GM19438 (cell line): ENCODE results near the gene NCF2.
"Not testable (repeated sequence)": the region's sequence is repeated elsewhere in the genome, so short reads cannot be mapped to it uniquely, and the experiment has no call there.

Source experiments
- ATAC-seq: cut with Tn5 transposase; IDR thresholded peaks from one replicate; pipeline ENCODE4 v1.9.1; 2021; ENCODE audit warnings: low read depth; ENCODE audit not compliant: unreplicated experiment

Gene NCF2

GRCh38 chr1:183612975-183613374 is 22.7 kb upstream of the NCF2 start:
- not testable (repeated sequence) for ATAC-seq

GRCh38 chr1:183612407-183612806 is 22.1 kb upstream of the NCF2 start:
- ATAC-seq = no peak

GRCh38 chr1:183611021-183611420 is 20.8 kb upstream of the NCF2 start:
- no peak for ATAC-seq

GRCh38 chr1:183609759-183610452 is 19.6 kb upstream of the NCF2 start:
- no peak for ATAC-seq

- peak; percentile 39 for ATAC-seq
These were observed 19.1 kb upstream of the NCF2 start for GRCh38 chr1:183609313-183609712.

GRCh38 chr1:183607322-183607980 is 17.2 kb upstream of the NCF2 start:
- peak; percentile 49 for ATAC-seq

- no peak for ATAC-seq
These were observed 15.6 kb upstream of the NCF2 start for GRCh38 chr1:183605904-183606303.

- ATAC-seq = no peak
These were observed 14.6 kb upstream of the NCF2 start for GRCh38 chr1:183604815-183605214.

- no peak for ATAC-seq
These were observed 14.0 kb upstream of the NCF2 start for GRCh38 chr1:183604038-183604808.

- ATAC-seq = no peak
These were observed 12.3 kb upstream of the NCF2 start for GRCh38 chr1:183602510-183602909.

- ATAC-seq = no peak
These were observed 10.4 kb upstream of the NCF2 start for GRCh38 chr1:183600634-183601033.

- no peak for ATAC-seq
These were observed 9.9 kb upstream of the NCF2 start for GRCh38 chr1:183600136-183600535.

- peak; percentile 60 for ATAC-seq
These were observed 8.1 kb upstream of the NCF2 start for GRCh38 chr1:183598386-183598785.

GRCh38 chr1:183597656-183598347 is 7.5 kb upstream of the NCF2 start:
- no peak for ATAC-seq

- no peak for ATAC-seq
These were observed 6.2 kb upstream of the NCF2 start for GRCh38 chr1:183596500-183596899.

- ATAC-seq = no peak
These were observed 5.3 kb upstream of the NCF2 start for GRCh38 chr1:183595537-183595936.

- peak; percentile 39 for ATAC-seq
These were observed 3.1 kb upstream of the NCF2 start for GRCh38 chr1:183593356-183593755.

GRCh38 chr1:183592733-183593132 is 2.5 kb upstream of the NCF2 start:
- no peak for ATAC-seq

GRCh38 chr1:183589874-183590243 is 400 bp downstream of the NCF2 start:
- peak; percentile 24 for ATAC-seq

GRCh38 chr1:183589384-183589783 is 875 bp downstream of the NCF2 start:
- ATAC-seq = no peak

GRCh38 chr1:183588827-183589226 is 1.4 kb downstream of the NCF2 start:
- ATAC-seq = no peak
